CD14-positive monocyte (primary cell): ENCODE results near the gene TSHZ2. TPM values are rescaled to one million over a fixed set of nuclear protein-coding genes. Genes with fewer than 3 reads are reported as not detected.

Source experiments
- DNase-seq, 3 donors: peaks; one replicate each; pipeline ENCODE4 v3.0.0-alpha.2; 2011 to 2022
- H2AFZ ChIP-seq: 2 replicates; pipeline ENCODE4 v1.6.0; 2012; ENCODE audit warnings: mild to moderate bottlenecking, low read depth, low read length, inconsistent platforms; ENCODE audit not compliant: insufficient read depth, poor library complexity, severe bottlenecking
- H3K27ac ChIP-seq, 2 donors: 1 replicate in 1 of 2; 2 replicates in 1 of 2; pipeline ENCODE4 v1.5.1; 2012 to 2013; ENCODE audit warnings: low read length in 2 of 2, control low read depth in 1 of 2, inconsistent platforms in 1 of 2, low read depth in 1 of 2, mild to moderate bottlenecking in 1 of 2
- H3K27me3 ChIP-seq, 2 donors: one replicate each; pipeline versions ENCODE4 v1.6.0 to v1.6.1; 2011 to 2013; ENCODE audit warnings: low read length in 2 of 2; ENCODE audit not compliant: control insufficient read depth in 2 of 2, insufficient read depth in 2 of 2
- H3K36me3 ChIP-seq, 2 donors: replicated peaks in 1 of 2; 1 replicate in 1 of 2; 2 replicates in 1 of 2; pipeline versions ENCODE4 v1.5.1 to v1.6.1; 2012 to 2013; ENCODE audit warnings: low read length in 2 of 2, control low read depth in 1 of 2, inconsistent platforms in 1 of 2, mild to moderate bottlenecking in 1 of 2; ENCODE audit not compliant: insufficient read depth in 2 of 2, control insufficient read depth in 1 of 2
- H3K4me1 ChIP-seq, 2 donors: 1 replicate in 1 of 2; 2 replicates in 1 of 2; pipeline versions ENCODE4 v1.5.1 to v1.6.1; 2012 to 2013; ENCODE audit warnings: low read length in 2 of 2, control low read depth in 1 of 2, inconsistent platforms in 1 of 2, mild to moderate bottlenecking in 1 of 2, moderate library complexity in 1 of 2; ENCODE audit not compliant: insufficient read depth in 2 of 2, control insufficient read depth in 1 of 2
- H3K4me2 ChIP-seq: replicated peaks from 2 replicates; pipeline ENCODE3; 2012; ENCODE audit warnings: low read length, moderate library complexity, mild to moderate bottlenecking; ENCODE audit not compliant: poor library complexity, severe bottlenecking; ENCODE audit errors: extremely low read depth
- H3K4me3 ChIP-seq, 3 experiments: fragments of 200-600 bp in 1 of 3; sonication (generic) in 1 of 3; replicated peaks in 1 of 3; 1 replicate in 2 of 3; 2 replicates in 1 of 3; pipeline ENCODE4 v1.5.1; 2011 to 2013; ENCODE audit warnings: low read length in 3 of 3, mild to moderate bottlenecking in 3 of 3, control low read depth in 2 of 3, low read depth in 2 of 3, inconsistent platforms in 1 of 3, moderate library complexity in 1 of 3
- H3K79me2 ChIP-seq: 2 replicates; pipeline ENCODE4 v1.6.0; 2012; ENCODE audit warnings: mild to moderate bottlenecking, control low read depth, inconsistent platforms, low read length, moderate library complexity; ENCODE audit not compliant: insufficient read depth
- H3K9ac ChIP-seq: 2 replicates; pipeline ENCODE4 v1.6.0; 2017; ENCODE audit warnings: low read length, mild to moderate bottlenecking; ENCODE audit not compliant: insufficient read depth, poor library complexity, severe bottlenecking
- H3K9me3 ChIP-seq, 2 donors: replicated peaks in 1 of 2; 1 replicate in 1 of 2; 2 replicates in 1 of 2; pipeline versions ENCODE4 v1.5.1 to v1.6.1; 2012 to 2013; ENCODE audit warnings: low read length in 2 of 2, control low read depth in 1 of 2; ENCODE audit not compliant: control insufficient read depth in 1 of 2, insufficient read depth in 1 of 2
- H4K20me1 ChIP-seq: 2 replicates; pipeline ENCODE4 v1.6.0; 2012; ENCODE audit warnings: mild to moderate bottlenecking, low read length, control low read depth, moderate library complexity; ENCODE audit not compliant: insufficient read depth
- H3K27ac Mint-ChIP-seq, 7 donors: one replicate each; pipeline ENCODE4 v1.8.0; 2020; ENCODE audit warnings: mild to moderate bottlenecking in 7 of 7, mixed read lengths in 7 of 7, moderate library complexity in 6 of 7, inconsistent platforms in 2 of 7
- H3K27me3 Mint-ChIP-seq, 3 donors: one replicate each; pipeline ENCODE4 v1.8.0; 2021 to 2022; ENCODE audit warnings: low read depth in 3 of 3, mild to moderate bottlenecking in 3 of 3, mixed read lengths in 3 of 3, moderate library complexity in 3 of 3, inconsistent platforms in 1 of 3
- H3K36me3 Mint-ChIP-seq, 2 donors: one replicate each; pipeline ENCODE4 v1.8.0; 2020; ENCODE audit warnings: mixed read lengths in 2 of 2, inconsistent platforms in 1 of 2, mild to moderate bottlenecking in 1 of 2
- H3K4me1 Mint-ChIP-seq: one replicate; pipeline ENCODE4 v1.8.0; 2020; ENCODE audit warnings: mild to moderate bottlenecking, mixed read lengths
- H3K4me3 Mint-ChIP-seq, 2 donors: one replicate each; pipeline ENCODE4 v1.8.0; 2020; ENCODE audit warnings: mild to moderate bottlenecking in 2 of 2, mixed read lengths in 2 of 2, moderate library complexity in 1 of 2
- H3K9me3 Mint-ChIP-seq, 7 donors: one replicate each; pipeline ENCODE4 v1.8.0; 2020 to 2022; ENCODE audit warnings: mixed read lengths in 7 of 7, mild to moderate bottlenecking in 6 of 7, moderate library complexity in 6 of 7, inconsistent platforms in 2 of 7
- WGBS: methylation state at CpG from one replicate; pipeline ENCODE4 v1.1.5; 2013; ENCODE audit warnings: missing lambda C conversion rate; ENCODE audit not compliant: insufficient coverage; 5-methylcytosine and 5-hydroxymethylcytosine counted together
- intact Hi-C, 2 donors: fragments of 100-400 bp; cut with micrococcal nuclease; formaldehyde crosslinking; loops; one replicate each; pipeline versions ENCODE4 v1.15.0 to v1.15.1; 2023
- polyA plus RNA-seq, 3 donors: library from polyadenylated mRNA; depleted of rRNA in 1 of 3; unstranded in 2 of 3; stranded (reverse) in 1 of 3; fragments of 300-500 nt in 2 of 3; fragments of >200 nt in 1 of 3; fragmentation: Illumina TruSeq in 2 of 3; gene quantifications; 1 replicate in 2 of 3; 2 replicates in 1 of 3; pipeline ENCODE4 v1.2.3, GENCODE V29; 2012 to 2021
- TF ChIP-seq, protein P1 (sequence below): fragments of 200-600 bp; IDR thresholded peaks from one replicate; pipeline ENCODE4 v1.8.0; 2022; ENCODE audit warnings: antibody characterized with exemption, mild to moderate bottlenecking

TSHZ2 gene
- polyA plus RNA-seq, 3 donors: not detected

GRCh38 chr20:53152228-53152627 is 180.1 kb downstream of the TSHZ2 start:
- Mint-ChIP-seq H3K27me3 (peaks cover 0 to 5% (median 3%) of the 10 kb centered on the region in 3 donors), H3K4me3 (no peak overlapping the region), H3K36me3 (no peaks in the 10 kb centered on the region), H3K9me3 (no peaks in the 10 kb centered on the region), H3K4me1 (no peaks in the 10 kb centered on the region), H3K27ac (no peak overlapping the region)
- Histone ChIP-seq H3K4me1 (no peaks in the 10 kb centered on the region), H3K9ac (no peak overlapping the region), H3K27ac (no peak overlapping the region), H3K36me3 (no peaks in the 10 kb centered on the region), H4K20me1 (no peaks in the 10 kb centered on the region), H3K4me3 (no peak overlapping the region), H3K4me2 (no peak overlapping the region), H2AFZ (no peak overlapping the region), H3K79me2 (no peaks in the 10 kb centered on the region), H3K27me3 (no peaks in the 10 kb centered on the region), H3K9me3 (no peaks in the 10 kb centered on the region)
- intact Hi-C loops: no loop called here
- no peak for DNase-seq
- TF ChIP-seq, protein P1, sequence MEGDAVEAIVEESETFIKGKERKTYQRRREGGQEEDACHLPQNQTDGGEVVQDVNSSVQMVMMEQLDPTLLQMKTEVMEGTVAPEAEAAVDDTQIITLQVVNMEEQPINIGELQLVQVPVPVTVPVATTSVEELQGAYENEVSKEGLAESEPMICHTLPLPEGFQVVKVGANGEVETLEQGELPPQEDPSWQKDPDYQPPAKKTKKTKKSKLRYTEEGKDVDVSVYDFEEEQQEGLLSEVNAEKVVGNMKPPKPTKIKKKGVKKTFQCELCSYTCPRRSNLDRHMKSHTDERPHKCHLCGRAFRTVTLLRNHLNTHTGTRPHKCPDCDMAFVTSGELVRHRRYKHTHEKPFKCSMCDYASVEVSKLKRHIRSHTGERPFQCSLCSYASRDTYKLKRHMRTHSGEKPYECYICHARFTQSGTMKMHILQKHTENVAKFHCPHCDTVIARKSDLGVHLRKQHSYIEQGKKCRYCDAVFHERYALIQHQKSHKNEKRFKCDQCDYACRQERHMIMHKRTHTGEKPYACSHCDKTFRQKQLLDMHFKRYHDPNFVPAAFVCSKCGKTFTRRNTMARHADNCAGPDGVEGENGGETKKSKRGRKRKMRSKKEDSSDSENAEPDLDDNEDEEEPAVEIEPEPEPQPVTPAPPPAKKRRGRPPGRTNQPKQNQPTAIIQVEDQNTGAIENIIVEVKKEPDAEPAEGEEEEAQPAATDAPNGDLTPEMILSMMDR: no peak

GRCh38 chr20:53154540-53154939 is 182.4 kb downstream of the TSHZ2 start:
- DNase-seq: no peak
- no peaks in the 10 kb centered on the region for H3K79me2 ChIP-seq
- no peaks in the 10 kb centered on the region for H4K20me1 ChIP-seq
- H3K36me3 ChIP-seq: no peaks in the 10 kb centered on the region
- Mint-ChIP-seq H3K27ac (no peak overlapping the region), H3K4me1 (peaks cover 3% of the 10 kb centered on the region), H3K36me3 (no peaks in the 10 kb centered on the region), H3K27me3 (peaks cover 0 to 4% (median 2%) of the 10 kb centered on the region in 3 donors), H3K9me3 (peaks cover 0 to 3% (median 0%) of the 10 kb centered on the region in 7 donors), H3K4me3 (no peak overlapping the region)
- no peak overlapping the region for H3K9ac ChIP-seq
- WGBS: no CpG with 5 or more reads among the region's 2 CpGs
- no peaks in the 10 kb centered on the region for H3K27me3 ChIP-seq
- H3K9me3 ChIP-seq: no peaks in the 10 kb centered on the region
- no peak overlapping the region for H3K4me2 ChIP-seq
- no peaks in the 10 kb centered on the region for H3K4me1 ChIP-seq
- no peak overlapping the region for H3K27ac ChIP-seq
- H2AFZ ChIP-seq: no peak overlapping the region
- intact Hi-C loops: no loop called here
- TF ChIP-seq, protein P1: no peak
- H3K4me3 ChIP-seq: no peak overlapping the region
